MM.1S (cell line): ENCODE data around the gene ITFG1.

ENCODE experiments used
- DNase-seq: peaks from one replicate; pipeline ENCODE4 v3.0.0-alpha.2; 2015
- H2AFZ ChIP-seq: fragments of 300-600 bp; sonication (generic); 2 replicates; pipeline ENCODE4 v1.6.0; 2016; ENCODE audit warnings: antibody characterized with exemption, low read length
- H3F3A ChIP-seq: fragments of 300-600 bp; sonication (generic); 2 replicates; pipeline ENCODE4 v1.6.1; 2016; ENCODE audit warnings: mild to moderate bottlenecking, antibody characterized with exemption, low read length, moderate library complexity, mixed read lengths; ENCODE audit not compliant: insufficient read depth
- H3K27ac ChIP-seq: fragments of 300-600 bp; sonication (generic); 2 replicates; pipeline ENCODE4 v1.5.1; 2016; ENCODE audit warnings: mild to moderate bottlenecking, low read length
- H3K27me3 ChIP-seq: fragments of 300-600 bp; sonication (generic); replicated peaks from 2 replicates; pipeline ENCODE4 v1.6.0; 2016; ENCODE audit warnings: low read length; ENCODE audit not compliant: insufficient read depth
- H3K36me3 ChIP-seq: fragments of 300-600 bp; sonication (generic); replicated peaks from 2 replicates; pipeline ENCODE4 v1.6.1; 2016; ENCODE audit warnings: mild to moderate bottlenecking, low read length, mixed read lengths; ENCODE audit not compliant: insufficient read depth
- H3K4me1 ChIP-seq: fragments of 300-600 bp; sonication (generic); 2 replicates; pipeline ENCODE4 v1.6.1; 2016; ENCODE audit warnings: low read length, mixed read lengths
- H3K4me2 ChIP-seq: fragments of 300-600 bp; sonication (generic); 2 replicates; pipeline ENCODE4 v1.6.0; 2016; ENCODE audit warnings: low read depth, low read length
- H3K4me3 ChIP-seq: fragments of 300-600 bp; sonication (generic); 2 replicates; pipeline ENCODE4 v1.5.1; 2016; ENCODE audit warnings: low read length, mixed read lengths
- H3K79me2 ChIP-seq: fragments of 300-600 bp; sonication (generic); 2 replicates; pipeline ENCODE4 v1.6.1; 2016; ENCODE audit warnings: mixed run types, low read length, mixed read lengths
- H3K9ac ChIP-seq: fragments of 300-600 bp; sonication (generic); 2 replicates; pipeline ENCODE4 v1.6.1; 2016; ENCODE audit warnings: low read length, mixed read lengths
- H3K9me2 ChIP-seq: fragments of 300-600 bp; sonication (generic); replicated peaks from 2 replicates; pipeline ENCODE4 v1.6.1; 2016; ENCODE audit warnings: mild to moderate bottlenecking, low read length, mixed read lengths; ENCODE audit not compliant: insufficient read depth
- H3K9me3 ChIP-seq: fragments of 300-600 bp; sonication (generic); replicated peaks from 2 replicates; pipeline ENCODE4 v1.6.1; 2016; ENCODE audit warnings: mild to moderate bottlenecking, low read length, mixed read lengths; ENCODE audit not compliant: insufficient read depth
- H4K20me1 ChIP-seq: fragments of 300-600 bp; sonication (generic); 2 replicates; pipeline ENCODE4 v1.6.1; 2016; ENCODE audit warnings: mild to moderate bottlenecking, low read length, moderate library complexity, mixed read lengths; ENCODE audit not compliant: insufficient read depth
- CTCF ChIP-seq: fragments of 300-600 bp; sonication (generic); IDR thresholded peaks from 2 replicates; pipeline ENCODE4 v1.5.1; 2016; ENCODE audit warnings: antibody characterized with exemption, low read length, mixed read lengths
- EZH2 ChIP-seq: fragments of 300-600 bp; sonication (generic); optimal IDR thresholded peaks from 2 replicates; pipeline ENCODE3; 2017; ENCODE audit warnings: low read depth, mild to moderate bottlenecking, antibody characterized with exemption, low read length, mixed read lengths
- EZH2phosphoT487 ChIP-seq: fragments of 300-600 bp; sonication (generic); IDR thresholded peaks from 2 replicates; pipeline ENCODE4 v1.6.1; 2018; ENCODE audit warnings: antibody characterized with exemption, low read length

The ITFG1 gene

GRCh38 chr16:47370536-47370935, 90.3 kb downstream of the ITFG1 start:
- H3K4me3 ChIP-seq: no peak overlapping the region
- H3K79me2 ChIP-seq: no peaks in the 10 kb centered on the region
- no peaks in the 10 kb centered on the region for H3K9me2 ChIP-seq
- H2AFZ ChIP-seq: no peak overlapping the region
- no peak overlapping the region for H3K27ac ChIP-seq
- no peaks in the 10 kb centered on the region for H3K4me1 ChIP-seq
- H3F3A ChIP-seq: no peaks in the 10 kb centered on the region
- H3K9me3 ChIP-seq: no peaks in the 10 kb centered on the region
- TF ChIP-seq EZH2phosphoT487 (no peak), CTCF (no peak), EZH2 (no peak)
- H3K9ac ChIP-seq: no peak overlapping the region
- 0 out of 2 replicates have a peak, but pooled peaks cover 3% of the 10 kb centered on the region for H3K36me3 ChIP-seq
- no peak overlapping the region for H3K4me2 ChIP-seq
- H3K27me3 ChIP-seq: no peaks in the 10 kb centered on the region
- no peaks in the 10 kb centered on the region for H4K20me1 ChIP-seq
- no peak for DNase-seq

GRCh38 chr16:47366228-47366627, 94.6 kb downstream of the ITFG1 start:
- Histone ChIP-seq H3K27me3 (no peaks in the 10 kb centered on the region), H3K4me3 (no peak overlapping the region), H3K36me3 (no peaks in the 10 kb centered on the region), H3K4me1 (no peaks in the 10 kb centered on the region), H3F3A (no peaks in the 10 kb centered on the region), H3K9me2 (no peaks in the 10 kb centered on the region), H3K4me2 (no peak overlapping the region), H4K20me1 (no peaks in the 10 kb centered on the region), H3K79me2 (no peaks in the 10 kb centered on the region), H3K9ac (no peak overlapping the region), H3K9me3 (no peaks in the 10 kb centered on the region), H2AFZ (no peak overlapping the region), H3K27ac (no peak overlapping the region)
- TF ChIP-seq EZH2 (no peak), CTCF (no peak), EZH2phosphoT487 (no peak)
- DNase-seq: no peak

- TF ChIP-seq EZH2phosphoT487 (no peak), EZH2 (no peak), CTCF (no peak)
- H3K9ac ChIP-seq: no peak overlapping the region
- no peak for DNase-seq
Measured at GRCh38 chr16:47363761-47364160, 97.1 kb downstream of the ITFG1 start.

More at GRCh38 chr16:47363761-47364160, 97.1 kb downstream of the ITFG1 start:
- Histone ChIP-seq H3K4me2 (no peak overlapping the region), H4K20me1 (no peaks in the 10 kb centered on the region), H3K36me3 (no peaks in the 10 kb centered on the region), H3K27me3 (no peaks in the 10 kb centered on the region), H2AFZ (no peak overlapping the region), H3F3A (no peaks in the 10 kb centered on the region), H3K9me2 (no peaks in the 10 kb centered on the region), H3K27ac (no peak overlapping the region), H3K4me1 (no peaks in the 10 kb centered on the region), H3K9me3 (no peaks in the 10 kb centered on the region), H3K79me2 (no peaks in the 10 kb centered on the region), H3K4me3 (no peak overlapping the region)
